ENCODE data around the gene G0S2.

The G0S2 gene

DNA sequence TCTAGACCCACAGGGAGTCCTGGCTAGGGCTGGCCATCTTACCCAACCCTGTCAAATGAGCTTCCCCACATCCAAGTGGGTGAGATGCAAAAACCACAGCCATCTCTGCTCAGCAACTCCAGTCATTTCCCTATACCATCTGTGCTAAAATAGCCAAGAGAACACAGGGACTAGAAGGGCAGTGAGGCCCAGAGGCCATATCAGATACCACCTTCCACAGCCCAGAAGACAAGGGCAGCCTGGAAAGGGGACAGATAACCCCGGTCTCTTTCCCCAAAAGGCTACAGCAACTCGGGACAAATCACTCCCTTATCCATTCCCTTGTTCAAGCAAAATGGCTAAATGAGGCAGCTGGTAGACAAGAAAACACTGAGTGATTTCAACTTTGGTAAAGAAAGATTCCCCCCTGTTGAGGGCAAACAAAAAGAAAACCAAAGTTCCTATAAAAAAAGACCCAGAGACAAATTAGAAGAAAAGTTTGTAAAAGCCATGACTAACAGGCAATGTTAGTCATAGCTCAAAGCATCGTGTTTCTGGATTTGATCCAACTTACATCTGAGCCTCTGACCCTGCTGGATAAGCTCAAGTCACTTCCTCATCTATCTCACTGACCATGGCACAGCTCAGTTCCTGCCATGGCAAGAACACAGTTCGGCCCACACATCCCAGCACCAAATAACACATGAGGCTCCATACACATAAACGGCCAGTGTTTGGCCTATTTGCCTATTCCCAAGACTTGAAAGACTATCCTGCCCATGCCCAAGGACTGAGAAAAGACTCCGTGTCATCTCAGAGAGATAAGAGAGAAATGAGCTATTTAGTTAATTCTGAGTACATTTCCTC is 26.1 kb upstream of the G0S2 start:
- DNase-seq (ENCODE audit: low spot score), result no peak

DNA sequence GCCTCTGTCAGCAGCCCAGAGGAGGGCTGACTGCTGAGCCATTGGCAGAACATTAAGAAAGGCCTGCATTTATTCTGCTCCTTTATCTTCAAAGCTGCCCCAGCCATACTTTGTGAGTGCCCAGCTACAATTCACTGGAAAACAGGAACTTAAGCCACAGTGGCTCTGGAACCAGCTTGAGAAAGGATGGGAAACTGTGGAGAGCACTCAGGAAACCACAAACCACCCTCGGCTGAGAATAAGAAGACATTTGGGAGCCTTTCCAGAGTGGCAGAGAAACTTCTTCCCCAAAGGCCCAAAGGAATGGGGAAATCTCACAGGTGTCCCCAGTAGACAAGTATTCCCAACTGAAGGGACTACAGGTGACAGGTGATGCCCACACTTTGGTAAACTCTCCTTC is 24.8 kb upstream of the G0S2 start:
- no peak for DNase-seq (ENCODE audit: low spot score)

DNA sequence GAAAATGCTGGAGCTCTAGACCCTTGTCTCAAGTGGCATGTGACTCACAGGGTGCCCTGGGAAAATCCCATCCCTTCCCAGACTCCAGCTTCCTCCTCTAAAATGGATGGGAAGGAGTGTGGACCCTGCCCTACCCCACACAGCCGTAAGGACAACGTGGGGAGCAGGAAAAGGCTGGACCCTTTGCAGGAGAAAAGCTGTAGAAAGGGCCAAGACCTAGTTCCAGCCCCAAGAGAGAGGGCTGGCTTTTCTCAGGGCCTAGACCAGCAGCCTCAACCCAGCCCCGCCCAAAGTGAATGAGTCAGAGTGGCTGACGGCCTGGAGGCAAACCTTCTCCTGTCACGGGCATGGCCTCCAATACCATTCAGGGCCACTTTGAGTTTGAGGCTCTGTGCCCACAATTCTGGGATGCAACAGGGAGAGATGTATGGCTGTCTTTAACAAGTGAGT is 24.0 kb upstream of the G0S2 start:
- no peak for DNase-seq (ENCODE audit: low spot score)

DNA sequence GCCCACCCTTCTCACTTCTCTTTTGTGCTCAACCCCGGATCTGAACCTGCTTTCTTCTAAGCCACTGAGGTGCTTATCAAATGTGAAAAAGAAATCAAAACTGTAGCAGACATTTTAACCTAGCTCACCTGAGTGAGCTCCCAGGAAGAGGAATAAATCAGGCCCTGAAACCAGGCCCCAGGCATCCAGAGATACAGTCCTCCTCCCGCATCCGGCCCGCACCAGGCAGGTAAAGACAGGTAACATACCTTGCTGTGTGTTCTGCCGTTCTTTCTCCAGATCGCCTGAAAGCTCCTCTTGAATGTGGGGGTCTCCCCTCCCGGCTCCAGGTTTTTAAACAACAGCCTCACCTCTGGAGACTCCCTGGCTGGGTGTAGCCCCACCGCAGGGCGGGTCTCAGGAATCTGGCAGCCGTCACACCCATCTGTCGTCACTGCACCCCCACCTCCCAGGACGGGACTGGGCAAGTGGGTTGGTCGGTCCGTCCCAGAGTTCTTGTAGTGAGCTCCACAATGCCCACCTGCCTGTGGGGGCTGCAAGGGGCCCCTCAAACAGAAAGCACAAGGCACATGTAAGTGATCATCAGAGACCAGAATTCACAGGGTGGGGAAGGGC is 23.0 kb upstream of the G0S2 start, which contains the start of gene LAMB3:
Gene LAMB3, minus strand, starts transcription at position 305 of the 615 bp plus-strand sequence. CDS start 1,481 bp downstream, outside the sequence.
- DNase-seq (ENCODE audit: low spot score), result no peak

DNA sequence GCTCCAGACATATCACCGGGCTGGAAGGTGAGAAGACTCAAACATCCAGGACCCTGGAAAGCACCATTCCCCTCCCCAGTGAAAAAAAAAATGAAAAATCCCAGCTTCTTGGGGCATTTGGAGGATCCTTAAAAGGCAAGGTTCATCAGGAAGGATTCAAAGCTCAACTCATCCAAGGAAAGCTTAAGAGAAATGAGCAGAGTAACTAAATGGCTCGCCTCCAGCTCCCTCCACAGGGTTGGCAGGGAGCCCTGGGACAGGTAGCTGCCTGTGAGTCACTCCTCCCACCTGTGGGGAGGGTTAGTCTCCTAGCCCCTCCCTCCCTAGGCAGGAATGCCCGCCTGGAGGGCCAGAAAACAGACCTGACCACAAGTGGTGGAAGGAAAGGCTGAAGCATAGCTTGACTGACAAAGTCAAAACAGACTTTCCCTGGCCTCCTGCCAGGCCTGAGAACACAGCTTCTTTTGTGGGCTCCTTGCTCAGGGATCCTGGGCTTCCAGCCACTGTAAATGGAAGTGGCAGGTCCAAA is 22.3 kb upstream of the G0S2 start:
- no peak for DNase-seq (ENCODE audit: low spot score)

DNA sequence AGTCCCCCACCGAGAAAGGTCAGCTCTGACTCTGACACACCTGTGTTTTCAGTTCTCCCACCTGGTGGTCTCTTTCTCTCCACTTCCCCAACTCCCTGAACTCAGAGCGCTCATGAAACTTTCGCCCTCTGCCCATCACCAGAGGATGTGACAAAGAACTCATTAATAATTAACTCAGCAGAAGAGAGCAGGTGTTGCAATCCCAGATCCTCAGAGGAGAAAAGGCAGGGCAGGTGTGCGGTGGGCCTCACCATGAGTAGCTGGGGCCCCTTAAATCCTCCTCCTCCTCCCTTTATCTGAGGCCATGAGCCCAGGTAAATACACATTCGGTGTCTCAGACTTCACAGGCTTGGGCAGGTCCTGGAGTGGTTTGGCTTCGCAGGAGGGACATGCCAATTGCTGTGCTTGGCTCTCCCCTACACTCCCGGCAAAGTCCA is 21.3 kb upstream of the G0S2 start:
- no peak for DNase-seq (ENCODE audit: low spot score)

DNA sequence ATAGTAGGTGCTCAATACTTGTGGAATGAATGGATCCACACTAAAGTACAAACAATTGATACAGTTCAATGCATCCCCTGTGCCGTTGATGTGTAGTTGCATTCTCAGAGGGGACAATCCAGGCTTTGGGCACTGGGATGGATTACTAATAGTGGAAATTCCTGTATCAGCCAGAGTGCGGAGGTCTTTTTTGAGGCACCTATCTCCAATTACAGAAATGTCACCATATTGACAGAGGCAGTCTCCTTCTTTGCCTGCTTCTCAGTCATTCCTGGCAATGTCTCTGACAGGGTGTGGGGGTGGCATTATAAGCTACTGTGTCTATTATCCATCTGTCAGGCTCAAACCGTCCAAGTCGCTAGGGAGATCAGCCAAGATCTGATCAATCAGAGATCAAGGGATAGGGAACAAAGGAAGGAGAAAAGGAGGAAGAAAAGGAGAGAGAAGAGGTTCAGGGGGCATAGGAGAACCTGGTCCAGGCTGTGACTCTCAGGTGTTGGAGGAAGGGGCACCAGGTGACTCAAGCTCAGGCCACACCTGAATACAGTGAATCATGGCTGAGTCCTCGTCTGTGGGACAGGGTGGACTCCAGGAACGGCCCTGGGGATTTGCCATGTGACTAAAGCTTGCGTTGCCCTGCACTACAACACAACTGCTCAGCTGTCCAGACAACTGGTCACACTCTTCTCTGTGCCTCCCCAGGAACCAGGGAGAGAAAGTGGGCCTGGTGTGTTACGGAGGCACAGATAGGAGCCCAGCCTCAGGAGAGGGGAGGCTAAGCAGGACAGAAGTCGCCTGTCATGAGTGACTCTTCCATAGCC is 19.6 kb upstream of the G0S2 start:
- no peak for DNase-seq (ENCODE audit: low spot score)

DNA sequence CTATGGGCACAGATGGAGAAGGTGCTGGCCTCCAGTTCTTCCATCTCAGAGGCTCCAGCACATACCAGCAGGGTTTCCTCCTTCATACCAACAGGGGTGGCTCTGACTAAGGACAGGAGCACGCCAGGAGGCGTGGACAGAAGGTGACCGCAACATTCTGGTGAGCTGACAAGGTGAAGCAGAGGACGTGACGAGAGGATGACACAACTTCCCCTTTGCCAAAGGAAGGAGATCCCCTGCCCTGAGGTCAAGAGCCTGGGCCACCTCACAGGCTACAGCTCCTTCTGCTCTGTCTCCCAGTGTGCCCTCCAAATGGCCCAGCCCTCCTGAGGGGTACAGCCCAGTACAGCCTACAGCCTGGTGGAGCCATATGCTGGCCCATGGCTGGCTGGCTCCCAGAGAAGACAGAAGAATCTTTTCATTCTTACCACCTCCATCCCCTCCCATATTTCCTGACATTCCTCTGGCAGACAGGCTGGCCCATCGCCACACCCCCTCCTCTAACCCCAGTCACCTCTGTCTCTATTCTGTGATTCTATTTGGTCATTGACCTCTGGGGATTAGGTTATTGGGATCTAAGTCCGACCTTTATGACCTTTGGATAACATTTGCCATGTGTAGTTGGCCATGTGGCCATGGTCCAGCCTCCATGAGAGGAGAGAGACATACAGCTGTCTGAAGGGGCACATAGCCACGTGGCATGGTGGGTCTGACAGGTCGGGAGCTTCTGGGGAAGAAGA is 17.9 kb upstream of the G0S2 start:
- no peak for DNase-seq (ENCODE audit: low spot score)

DNA sequence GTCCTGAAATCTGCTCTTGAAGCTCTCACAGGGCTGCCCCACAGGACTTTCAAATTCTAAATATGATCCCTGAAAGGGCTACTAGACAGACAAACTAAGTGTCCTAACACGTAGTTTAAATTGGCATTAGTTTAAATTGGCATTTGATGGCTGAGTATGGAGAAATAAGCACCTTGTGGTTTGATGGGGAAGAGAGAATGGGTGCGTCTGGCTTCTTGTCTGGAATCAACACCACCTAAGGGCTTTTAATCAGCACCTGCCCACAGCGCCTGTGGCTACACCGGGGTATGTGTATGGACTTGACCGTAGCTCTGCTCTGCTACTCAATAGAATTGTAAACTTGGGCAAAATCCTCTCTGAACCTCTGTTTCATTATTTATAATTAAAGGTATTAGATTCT is 17.3 kb upstream of the G0S2 start:
- DNase-seq (ENCODE audit: low spot score), result no peak

DNA sequence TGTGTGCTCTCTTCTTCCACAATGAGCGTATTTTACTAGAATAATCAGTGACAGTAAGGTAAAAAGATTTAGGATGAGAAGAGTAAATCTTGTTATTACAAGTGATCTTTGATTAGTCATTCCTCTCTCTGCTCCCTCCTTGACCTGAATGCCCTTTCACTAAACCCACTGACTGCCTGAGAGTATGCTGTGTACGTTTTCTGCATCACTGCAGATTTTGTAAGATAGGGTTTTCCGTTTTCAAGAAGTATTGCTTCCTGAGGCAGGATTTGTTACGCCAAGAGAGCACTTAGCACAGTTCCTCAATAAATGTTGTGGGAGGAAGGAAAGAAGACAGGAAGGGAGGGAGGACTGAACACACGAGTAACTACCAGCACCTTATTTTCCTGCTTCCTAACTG is 15.3 kb upstream of the G0S2 start:
- DNase-seq (ENCODE audit: low spot score), result no peak

DNA sequence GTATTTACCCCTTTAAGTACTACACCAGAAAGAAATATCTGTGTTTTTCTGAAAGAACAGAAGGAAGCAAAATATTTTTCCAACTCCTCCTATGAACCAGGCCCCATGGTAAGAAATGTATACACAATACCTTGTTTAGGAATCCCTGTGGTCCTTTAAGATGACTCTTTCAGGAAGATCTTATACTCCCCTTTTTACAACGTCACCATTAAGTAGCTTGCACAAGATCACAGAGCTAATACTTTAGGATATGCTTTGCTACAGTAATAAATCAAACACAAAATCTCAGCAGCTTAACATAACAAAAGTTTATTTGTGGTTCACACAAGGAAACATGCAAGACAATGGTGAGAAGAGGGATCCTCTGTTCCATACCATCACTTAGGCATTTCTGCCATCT is 14.1 kb upstream of the G0S2 start:
- DNase-seq (ENCODE audit: low spot score), result no peak

DNA sequence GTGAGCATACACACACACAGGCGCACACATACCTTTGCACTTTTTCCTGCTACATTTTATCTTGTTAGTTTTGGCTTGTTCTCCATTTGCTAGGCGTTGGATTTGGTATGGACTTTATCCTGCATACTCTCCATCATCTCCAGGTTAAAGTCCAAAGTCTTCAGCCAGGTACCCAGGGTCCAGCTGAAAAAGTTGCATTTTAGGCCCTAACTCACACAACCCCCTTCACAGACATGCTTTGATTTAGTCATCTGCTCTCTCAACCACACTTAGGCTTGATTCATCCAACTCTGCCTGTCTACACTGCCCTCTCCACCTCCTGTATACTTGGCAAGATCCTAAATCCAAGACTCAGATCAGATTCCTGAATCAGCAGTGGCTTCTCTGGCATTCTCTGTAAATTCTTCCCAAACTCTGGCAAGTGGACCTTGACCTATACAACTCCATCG is 12.3 kb upstream of the G0S2 start:
- DNase-seq (ENCODE audit: low spot score), result no peak

DNA sequence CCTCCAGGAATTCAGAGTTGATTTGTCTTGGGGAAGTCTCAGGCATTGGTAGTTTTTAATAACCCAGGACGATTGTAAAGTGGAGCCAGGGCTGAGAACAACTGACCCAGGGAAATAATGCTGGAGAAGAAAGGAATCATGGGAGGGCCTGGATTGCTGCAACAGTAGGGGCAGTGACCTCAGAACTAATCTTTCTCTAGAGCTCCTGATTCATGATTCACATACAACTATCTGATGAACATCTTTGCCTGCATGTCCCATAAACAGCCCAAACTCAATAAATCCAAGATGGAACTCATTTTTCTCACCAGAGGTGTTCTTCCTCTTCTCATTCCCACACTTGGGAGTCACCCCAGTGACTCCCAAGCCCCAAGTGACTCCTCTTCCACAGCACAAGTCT is 8.1 kb upstream of the G0S2 start:
- no peak for DNase-seq (ENCODE audit: low spot score)

DNA sequence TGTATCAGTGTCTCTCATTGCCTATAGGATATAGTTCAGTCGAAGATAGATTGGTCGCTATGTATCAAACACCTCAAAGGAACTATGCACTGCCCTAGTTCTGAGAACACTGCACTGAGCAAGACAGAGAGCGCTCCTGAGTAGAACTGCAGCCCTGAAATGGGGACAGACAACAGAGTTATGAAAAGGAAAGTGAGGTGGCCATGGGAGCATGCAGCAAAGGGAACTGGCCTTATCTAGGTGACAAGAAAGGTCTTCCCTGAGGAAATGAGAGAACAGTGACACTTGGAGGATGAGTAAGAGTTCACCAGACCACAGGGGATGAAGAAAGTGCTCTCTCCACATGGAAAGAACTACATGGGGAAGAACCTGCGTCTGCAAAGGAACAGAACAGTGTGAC is 7.5 kb upstream of the G0S2 start:
- no peak for DNase-seq (ENCODE audit: low spot score)

DNA sequence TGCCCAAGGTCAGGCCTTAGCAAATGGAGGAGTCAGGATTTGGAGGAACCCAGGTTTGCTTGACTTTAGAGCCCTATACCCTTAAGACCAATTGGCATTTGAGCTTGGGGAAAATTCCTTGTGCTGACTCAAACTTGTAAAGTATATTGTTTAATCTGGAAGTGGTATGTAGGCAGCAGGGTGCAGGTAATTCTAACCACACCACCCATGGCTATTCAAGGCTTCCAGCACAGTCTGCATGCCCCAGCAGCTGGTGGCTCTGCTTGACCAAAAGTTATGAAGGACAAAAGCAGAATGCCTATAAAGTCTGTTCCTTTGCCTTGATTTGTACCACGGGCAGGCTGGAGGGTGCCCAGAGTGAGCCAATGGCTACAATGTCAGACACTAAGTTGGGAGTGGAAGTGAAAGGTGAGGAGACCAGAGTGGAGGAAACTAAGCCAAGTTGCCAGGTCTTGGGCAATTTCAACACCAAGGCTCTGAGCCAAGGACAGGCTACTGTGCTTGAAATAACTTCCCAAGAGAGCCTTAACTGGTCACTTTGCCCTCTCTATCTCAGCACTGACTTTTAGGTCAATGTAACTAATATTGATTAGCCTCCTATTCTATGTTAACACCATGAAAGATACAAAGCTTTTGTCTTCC is 4.7 kb upstream of the G0S2 start:
- no peak for DNase-seq (ENCODE audit: low spot score)

DNA sequence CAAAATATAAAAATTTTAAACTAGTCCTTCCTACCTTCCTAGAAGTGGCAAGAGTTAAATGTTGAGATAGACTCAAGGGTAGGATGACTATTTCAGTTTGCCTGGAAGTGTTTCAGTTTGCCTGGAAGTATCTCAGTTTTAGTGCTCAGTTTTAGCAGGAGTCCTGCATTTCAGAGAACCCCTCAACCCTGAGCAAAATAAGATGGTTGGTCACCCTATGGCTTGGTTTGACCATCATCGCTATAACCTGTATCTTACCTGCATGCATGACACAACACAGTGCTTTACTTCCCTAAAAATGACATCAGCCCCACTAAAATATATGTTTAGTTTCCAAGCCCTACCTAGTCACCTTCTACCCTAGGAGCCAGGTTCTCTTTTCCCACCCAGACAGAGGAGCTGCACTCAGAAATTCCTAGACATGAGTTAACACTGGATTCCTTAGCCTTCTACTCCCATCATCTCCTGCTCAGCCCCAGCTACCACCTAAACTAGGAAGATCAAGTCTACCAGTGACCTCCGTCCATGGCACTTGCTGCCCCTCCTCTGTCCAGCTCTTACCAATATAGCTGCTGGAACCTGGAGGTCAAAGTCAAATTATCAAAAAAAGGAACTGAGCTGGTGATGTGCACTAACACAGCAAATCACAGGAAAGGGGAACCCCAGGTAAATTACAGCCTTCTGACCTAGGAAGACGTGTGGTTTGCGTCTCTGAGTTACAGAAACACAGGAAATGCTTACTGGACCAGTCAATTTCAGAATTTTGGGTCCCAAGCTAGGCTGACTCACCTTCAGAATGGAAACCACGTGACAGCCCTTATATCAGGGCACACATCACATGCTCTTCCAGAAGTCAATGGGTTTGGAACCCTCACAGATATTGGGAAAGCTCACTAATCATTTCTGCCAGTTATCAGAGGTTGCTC is 2.2 kb upstream of the G0S2 start:
- no peak for DNase-seq (ENCODE audit: low spot score)

DNA sequence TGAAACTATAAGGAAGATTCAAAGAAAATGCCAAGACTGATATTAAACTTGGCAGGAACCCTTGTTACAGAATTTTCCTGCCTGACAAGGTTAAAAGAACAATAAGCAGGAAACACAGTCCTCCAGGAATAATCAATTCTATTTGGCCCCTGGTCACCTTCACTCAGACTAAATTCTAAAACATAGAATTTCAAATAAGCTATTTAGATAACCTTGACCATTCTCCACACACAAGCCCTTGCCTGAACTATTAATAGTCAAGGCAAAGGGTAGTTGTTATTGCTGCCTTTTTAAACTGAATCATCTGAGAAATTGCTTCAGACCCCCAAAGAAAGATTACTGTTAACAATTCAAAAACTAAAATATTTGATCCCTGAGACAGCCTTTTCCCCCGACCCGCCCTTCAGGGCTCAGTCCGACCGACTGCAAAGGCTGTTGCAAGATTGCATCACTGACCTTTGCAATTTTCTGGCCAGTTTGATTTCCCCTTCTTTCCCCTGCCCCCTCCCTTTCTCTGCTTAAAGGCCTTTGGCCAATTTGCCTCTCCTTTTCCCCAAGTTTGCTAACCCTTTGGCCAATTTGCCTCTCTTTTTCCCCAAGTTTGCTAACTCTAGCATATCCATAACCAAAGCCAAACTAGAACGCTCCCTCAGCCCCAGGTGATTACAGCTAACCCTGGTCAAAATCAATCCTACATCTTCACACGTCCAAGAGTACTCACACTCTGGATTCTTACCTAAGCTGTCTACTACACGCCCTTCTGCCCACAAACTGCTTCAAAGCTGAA is 1.4 kb upstream of the G0S2 start:
- no peak for DNase-seq (ENCODE audit: low spot score)

DNA sequence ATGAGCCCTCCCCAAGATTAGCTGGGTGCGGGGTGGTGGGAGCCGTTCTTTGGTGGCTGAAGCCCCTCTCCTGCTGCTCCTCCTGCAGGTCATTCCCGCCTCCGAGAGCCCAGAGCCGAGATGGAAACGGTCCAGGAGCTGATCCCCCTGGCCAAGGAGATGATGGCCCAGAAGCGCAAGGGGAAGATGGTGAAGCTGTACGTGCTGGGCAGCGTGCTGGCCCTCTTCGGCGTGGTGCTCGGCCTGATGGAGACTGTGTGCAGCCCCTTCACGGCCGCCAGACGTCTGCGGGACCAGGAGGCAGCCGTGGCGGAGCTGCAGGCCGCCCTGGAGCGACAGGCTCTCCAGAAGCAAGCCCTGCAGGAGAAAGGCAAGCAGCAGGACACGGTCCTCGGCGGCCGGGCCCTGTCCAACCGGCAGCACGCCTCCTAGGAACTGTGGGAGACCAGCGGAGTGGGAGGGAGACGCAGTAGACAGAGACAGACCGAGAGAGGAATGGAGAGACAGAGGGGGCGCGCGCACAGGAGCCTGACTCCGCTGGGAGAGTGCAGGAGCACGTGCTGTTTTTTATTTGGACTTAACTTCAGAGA is 448 bp downstream of the G0S2 start:
- no peak for DNase-seq (ENCODE audit: low spot score)

All from NAMALWA (cell line).